Activated CD8-positive, alpha-beta T cell treated with anti-CD3 and anti-CD28 coated beads for 36 hours (primary cell): ENCODE measurements around the gene LMLN. TPM values are rescaled to one million over a fixed set of nuclear protein-coding genes. Genes with fewer than 3 reads are reported as not detected.
"Not testable (repeated sequence)": the region's sequence is repeated elsewhere in the genome, so short reads cannot be mapped to it uniquely, and the experiment has no call there.

Experiments
- ATAC-seq: fragments of 200-7000 bp; cut with Tn5 transposase; one replicate; pipeline ENCODE4 v1.10.0; 2021; ENCODE audit warnings: mild to moderate bottlenecking, moderate library complexity
- CTCF ChIA-PET: fragments of 350-600 bp; sonication (Branson Sonifier 250); formaldehyde crosslinking; loops from one replicate; lab custom pipeline; 2021; ENCODE audit warnings: antibody characterized with exemption; lab: Charles Lee
- POLR2A ChIA-PET: fragments of 350-600 bp; sonication (Branson Sonifier 250); formaldehyde crosslinking; loops from one replicate; lab custom pipeline; 2021; ENCODE audit warnings: antibody characterized with exemption; lab: Charles Lee
- DNase-seq: peaks from one replicate; pipeline ENCODE4 v3.0.0-alpha.2; 2020
- H3K27ac Mint-ChIP-seq: one replicate; pipeline ENCODE4 v1.8.0; 2021; ENCODE audit warnings: mild to moderate bottlenecking, mixed read lengths
- H3K27me3 Mint-ChIP-seq: one replicate; pipeline ENCODE4 v1.8.0; 2021; ENCODE audit warnings: mixed read lengths
- H3K36me3 Mint-ChIP-seq: one replicate; pipeline ENCODE4 v1.8.0; 2021; ENCODE audit warnings: low read depth, mixed read lengths
- H3K4me1 Mint-ChIP-seq: one replicate; pipeline ENCODE4 v1.8.0; 2021; ENCODE audit warnings: low read depth, mixed read lengths
- H3K4me3 Mint-ChIP-seq: one replicate; pipeline ENCODE4 v1.8.0; 2021; ENCODE audit warnings: mild to moderate bottlenecking, moderate library complexity, mixed read lengths
- H3K9me3 Mint-ChIP-seq: one replicate; pipeline ENCODE4 v1.8.0; 2021; ENCODE audit warnings: mixed read lengths
- CTCF ChIP-seq: fragments of 200-600 bp; IDR thresholded peaks from one replicate; pipeline ENCODE4 v1.8.0; 2022; ENCODE audit warnings: antibody characterized with exemption, mild to moderate bottlenecking
- intact Hi-C: fragments of 100-400 bp; cut with micrococcal nuclease; formaldehyde crosslinking; loops from one replicate; pipeline ENCODE4 v1.10.0; 2022
- total RNA-seq, 2 experiments: library from RNA; stranded (reverse); gene quantifications; one replicate each; pipeline ENCODE4 v1.2.3, GENCODE V29; 2021

The LMLN gene
- total RNA-seq, 2 experiments from 2014 or later = 6.3 to 10.4 TPM

- peaks cover 4% of the 10 kb centered on the region for H3K9me3 Mint-ChIP-seq
- H3K4me1 Mint-ChIP-seq = peaks cover 11% of the 10 kb centered on the region
- DNase-seq = no peak
- TF ChIP-seq CTCF = no peak
- no peak overlapping the region for H3K27ac Mint-ChIP-seq
- intact Hi-C loops = no loop called here
- H3K36me3 Mint-ChIP-seq = peaks cover 3% of the 10 kb centered on the region
- no peak for ATAC-seq
- peak overlapping the region; percentile 15 for H3K4me3 Mint-ChIP-seq
- H3K27me3 Mint-ChIP-seq = peaks cover 41% of the 10 kb centered on the region
- ChIA-PET CTCF (interaction anchor here (0.6 to 2.7 kb wide), 15 partner anchors 9 to 298 kb away, joined by 3 to 37 read pairs (median 6); no protein-coding TSS in a partner anchor), POLR2A (interaction anchor here (1.3 to 1.7 kb wide), 2 partner anchors 10 to 118 kb away, joined by 3 to 12 read pairs; no protein-coding TSS in a partner anchor)
These were observed 121.4 kb downstream of the LMLN start for GRCh38 chr3:198081421-198081844.

- intact Hi-C loops, H3K9me3 Mint-ChIP-seq, ATAC-seq, H3K4me1 Mint-ChIP-seq, DNase-seq, H3K36me3 Mint-ChIP-seq, H3K27ac Mint-ChIP-seq: not testable (repeated sequence)
- H3K27me3 Mint-ChIP-seq = peaks cover 46% of the 10 kb centered on the region
- peak overlapping the region; percentile 27 for H3K4me3 Mint-ChIP-seq
- CTCF ChIA-PET = interaction anchor here (2.4 kb wide), 1 partner anchor 12 kb away, joined by 15 read pairs; no protein-coding TSS in a partner anchor
- POLR2A ChIA-PET = interaction anchor here (1.3 kb wide), 1 partner anchor 118 kb away, joined by 3 read pairs; no protein-coding TSS in a partner anchor
These were observed 122.2 kb downstream of the LMLN start for GRCh38 chr3:198082226-198082625.

- Mint-ChIP-seq H3K9me3 (peaks cover 4% of the 10 kb centered on the region), H3K27ac (no peak overlapping the region), H3K4me3 (no peak overlapping the region), H3K36me3 (no peaks in the 10 kb centered on the region), H3K4me1 (no peaks in the 10 kb centered on the region), H3K27me3 (peaks cover 56% of the 10 kb centered on the region)
- TF ChIP-seq CTCF = no peak
- ChIA-PET POLR2A (no interaction called here), CTCF (interaction anchor here (0.9 to 3.2 kb wide), 3 partner anchors 8 to 183 kb away, joined by 3 to 20 read pairs (median 4); no protein-coding TSS in a partner anchor)
- ATAC-seq (no peak), DNase-seq (no peak)
- intact Hi-C loops = no loop called here
These were observed 128.5 kb downstream of the LMLN start for GRCh38 chr3:198088421-198088955.

- Mint-ChIP-seq H3K4me3 (no peak overlapping the region), H3K9me3 (peaks cover 4% of the 10 kb centered on the region), H3K27me3 (peaks cover 38% of the 10 kb centered on the region), H3K4me1 (no peaks in the 10 kb centered on the region), H3K27ac (no peak overlapping the region), H3K36me3 (no peaks in the 10 kb centered on the region)
- ChIA-PET CTCF (interaction anchor here (0.6 to 3.2 kb wide), 3 partner anchors 10 to 23 kb away, joined by 3 to 20 read pairs (median 3); no protein-coding TSS in a partner anchor), POLR2A (interaction anchor here (1.7 kb wide), 1 partner anchor 11 kb away, joined by 3 read pairs; no protein-coding TSS in a partner anchor)
- intact Hi-C loops = no loop called here
- no peak for DNase-seq
- TF ChIP-seq CTCF = no peak
- ATAC-seq = no peak
These were observed 130.8 kb downstream of the LMLN start for GRCh38 chr3:198090795-198091332.

GRCh38 chr3:198092276-198092675, 132.3 kb downstream of the LMLN start:
- no peak overlapping the region for H3K27ac Mint-ChIP-seq
- no peaks in the 10 kb centered on the region for H3K4me1 Mint-ChIP-seq
- intact Hi-C loops = no loop called here
- TF ChIP-seq CTCF = no peak
- CTCF ChIA-PET = interaction anchor here (2.2 kb wide), 1 partner anchor 41 kb away, joined by 11 read pairs; no protein-coding TSS in a partner anchor
- no peak overlapping the region for H3K4me3 Mint-ChIP-seq
- H3K27me3 Mint-ChIP-seq = peaks cover 27% of the 10 kb centered on the region
- ATAC-seq (no peak), DNase-seq (no peak)
- H3K9me3 Mint-ChIP-seq = peaks cover 10% of the 10 kb centered on the region
- POLR2A ChIA-PET = no interaction called here
- H3K36me3 Mint-ChIP-seq = peaks cover 4% of the 10 kb centered on the region
